HG03139 (cell line): Measurements from ENCODE around the gene PTPN4.
"Not testable (repeated sequence)": the region's sequence is repeated elsewhere in the genome, so short reads cannot be mapped to it uniquely, and the experiment has no call there.

Source experiments
- ATAC-seq: cut with Tn5 transposase; IDR thresholded peaks from one replicate; pipeline ENCODE4 v1.9.1; 2021; ENCODE audit not compliant: unreplicated experiment

Gene PTPN4

GRCh38 chr2:119804409-119804808 is 44.7 kb downstream of the PTPN4 start:
- not testable (repeated sequence) for ATAC-seq

- no peak for ATAC-seq
Observed at GRCh38 chr2:119808516-119809147, 48.9 kb downstream of the PTPN4 start.

- ATAC-seq, result no peak
Observed at GRCh38 chr2:119809339-119810048, 49.8 kb downstream of the PTPN4 start.

GRCh38 chr2:119810049-119810630 is 50.4 kb downstream of the PTPN4 start:
- ATAC-seq, result no peak

- ATAC-seq, result no peak
Observed at GRCh38 chr2:119814216-119814615, 54.5 kb downstream of the PTPN4 start.

GRCh38 chr2:119818792-119819191 is 59.1 kb downstream of the PTPN4 start:
- ATAC-seq, result no peak

GRCh38 chr2:119819846-119820245 is 60.1 kb downstream of the PTPN4 start:
- ATAC-seq, result no peak

GRCh38 chr2:119820275-119820674 is 60.6 kb downstream of the PTPN4 start:
- no peak for ATAC-seq

GRCh38 chr2:119821266-119821665 is 61.5 kb downstream of the PTPN4 start:
- no peak for ATAC-seq

- no peak for ATAC-seq
Observed at GRCh38 chr2:119823734-119824334, 64.1 kb downstream of the PTPN4 start.

GRCh38 chr2:119826370-119826961 is 66.7 kb downstream of the PTPN4 start:
- peak; percentile 70 for ATAC-seq

GRCh38 chr2:119827866-119828507 is 68.3 kb downstream of the PTPN4 start:
- ATAC-seq, result no peak

- no peak for ATAC-seq
Observed at GRCh38 chr2:119836455-119837142, 76.9 kb downstream of the PTPN4 start.

- no peak for ATAC-seq
Observed at GRCh38 chr2:119837350-119837749, 77.6 kb downstream of the PTPN4 start.

GRCh38 chr2:119837759-119838158 is 78.0 kb downstream of the PTPN4 start:
- ATAC-seq, result no peak

- no peak for ATAC-seq
Observed at GRCh38 chr2:119838179-119838578, 78.5 kb downstream of the PTPN4 start.

GRCh38 chr2:119841550-119841949 is 81.8 kb downstream of the PTPN4 start:
- no peak for ATAC-seq

GRCh38 chr2:119846021-119846420 is 86.3 kb downstream of the PTPN4 start:
- no peak for ATAC-seq

- no peak for ATAC-seq
Observed at GRCh38 chr2:119849838-119850565, 90.3 kb downstream of the PTPN4 start.

- ATAC-seq, result no peak
Observed at GRCh38 chr2:119852214-119852613, 92.5 kb downstream of the PTPN4 start.
